ENCODE data around the gene NR2C2.
"Not testable (repeated sequence)": the region's sequence is repeated elsewhere in the genome, so short reads cannot be mapped to it uniquely, and the experiment has no call there.

NR2C2 gene

DNA sequence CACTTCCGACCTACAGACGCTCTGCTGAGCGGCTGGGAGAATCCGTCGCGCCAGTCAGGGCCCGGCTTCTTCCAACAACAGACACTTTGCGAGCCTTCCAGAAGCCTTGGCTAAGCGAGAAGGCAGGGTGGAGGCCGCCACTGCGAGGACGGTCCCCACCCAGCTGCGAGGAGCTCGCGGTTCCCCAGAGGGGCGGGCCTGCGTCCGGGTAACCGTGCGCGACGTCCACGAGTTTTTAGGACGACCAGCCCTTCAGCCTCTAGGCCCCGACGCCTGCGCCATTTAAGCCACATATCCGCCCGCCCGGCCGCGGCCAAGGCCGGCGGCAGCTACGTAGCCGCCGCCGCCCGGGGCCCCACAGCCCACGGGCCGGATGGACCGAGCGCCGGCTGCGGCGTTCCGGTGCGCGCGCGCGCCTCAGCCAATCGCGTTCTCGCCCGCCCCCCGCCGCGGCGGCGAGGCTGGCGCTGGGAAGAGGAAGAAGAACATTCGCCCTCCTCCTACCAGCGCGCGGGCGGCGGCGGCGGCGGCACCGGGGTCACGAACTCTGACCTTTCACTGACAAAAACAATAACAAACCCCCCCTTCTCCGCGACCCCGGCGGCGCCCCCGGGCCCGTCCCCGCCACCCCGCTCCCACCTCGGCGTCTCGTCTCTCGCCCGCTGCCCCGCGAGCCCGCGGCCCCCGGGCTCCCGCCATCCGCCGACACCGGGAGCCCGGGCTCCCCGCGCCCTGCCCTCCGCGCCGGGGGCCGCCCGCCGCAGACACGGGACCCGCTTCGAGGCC is at the start of gene NR2C2:
Gene NR2C2, plus strand, starts transcription at position 484 of the 786 bp plus-strand sequence. CDS start 56,332 bp downstream, outside the sequence.
- peak; percentile 20 for DNase-seq

DNA sequence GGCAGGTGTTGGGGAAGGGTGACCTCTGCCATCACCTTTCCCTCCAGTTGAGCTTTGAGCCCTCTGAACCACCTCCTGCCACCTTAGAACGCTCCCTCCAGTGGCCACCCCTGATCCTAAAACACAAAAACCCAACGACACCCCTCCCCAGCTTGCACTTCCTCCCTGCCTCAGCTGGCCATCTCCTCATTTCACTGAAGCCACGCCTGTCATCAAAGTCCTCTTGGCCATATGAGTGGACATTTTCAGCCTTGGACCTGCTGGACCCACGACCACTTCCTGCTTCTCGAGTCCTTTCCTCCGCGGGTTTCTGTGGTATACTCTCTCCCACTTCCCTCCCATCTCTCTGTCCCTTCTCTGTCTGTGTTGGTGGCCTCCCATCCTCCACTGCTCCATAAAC is 48.5 kb upstream of the NR2C2 start:
- DNase-seq = no peak

DNA sequence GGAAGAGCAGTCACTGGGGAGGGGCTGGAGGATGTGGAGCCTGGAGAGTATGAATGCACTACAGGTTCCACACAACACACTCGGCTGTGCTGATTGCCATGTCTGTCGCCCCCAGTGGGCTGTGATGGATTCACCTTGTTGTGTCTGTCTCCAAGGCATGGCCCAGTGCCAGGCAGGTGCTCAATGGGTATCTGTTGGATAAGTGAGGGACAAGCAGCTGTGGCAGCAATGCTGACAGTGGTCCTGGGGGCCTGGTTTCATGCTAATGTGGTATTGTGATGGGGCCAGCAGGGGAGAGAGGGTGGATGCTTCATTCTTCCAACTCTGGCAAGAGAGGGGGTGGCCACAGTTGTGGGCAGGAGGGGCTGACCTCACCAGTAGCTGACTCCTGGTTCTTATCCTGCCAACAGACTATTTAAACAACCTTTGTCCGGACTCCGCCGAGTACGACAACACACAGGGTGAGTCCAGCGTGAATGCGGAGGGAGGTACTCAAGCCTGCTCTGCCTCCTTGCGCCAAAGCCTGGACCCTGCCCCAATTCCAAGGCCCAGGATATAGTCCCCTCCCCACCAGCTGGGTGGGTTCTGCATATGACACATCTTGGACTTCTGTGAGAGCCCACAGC is 47.3 kb upstream of the NR2C2 start:
- DNase-seq = no peak

DNA sequence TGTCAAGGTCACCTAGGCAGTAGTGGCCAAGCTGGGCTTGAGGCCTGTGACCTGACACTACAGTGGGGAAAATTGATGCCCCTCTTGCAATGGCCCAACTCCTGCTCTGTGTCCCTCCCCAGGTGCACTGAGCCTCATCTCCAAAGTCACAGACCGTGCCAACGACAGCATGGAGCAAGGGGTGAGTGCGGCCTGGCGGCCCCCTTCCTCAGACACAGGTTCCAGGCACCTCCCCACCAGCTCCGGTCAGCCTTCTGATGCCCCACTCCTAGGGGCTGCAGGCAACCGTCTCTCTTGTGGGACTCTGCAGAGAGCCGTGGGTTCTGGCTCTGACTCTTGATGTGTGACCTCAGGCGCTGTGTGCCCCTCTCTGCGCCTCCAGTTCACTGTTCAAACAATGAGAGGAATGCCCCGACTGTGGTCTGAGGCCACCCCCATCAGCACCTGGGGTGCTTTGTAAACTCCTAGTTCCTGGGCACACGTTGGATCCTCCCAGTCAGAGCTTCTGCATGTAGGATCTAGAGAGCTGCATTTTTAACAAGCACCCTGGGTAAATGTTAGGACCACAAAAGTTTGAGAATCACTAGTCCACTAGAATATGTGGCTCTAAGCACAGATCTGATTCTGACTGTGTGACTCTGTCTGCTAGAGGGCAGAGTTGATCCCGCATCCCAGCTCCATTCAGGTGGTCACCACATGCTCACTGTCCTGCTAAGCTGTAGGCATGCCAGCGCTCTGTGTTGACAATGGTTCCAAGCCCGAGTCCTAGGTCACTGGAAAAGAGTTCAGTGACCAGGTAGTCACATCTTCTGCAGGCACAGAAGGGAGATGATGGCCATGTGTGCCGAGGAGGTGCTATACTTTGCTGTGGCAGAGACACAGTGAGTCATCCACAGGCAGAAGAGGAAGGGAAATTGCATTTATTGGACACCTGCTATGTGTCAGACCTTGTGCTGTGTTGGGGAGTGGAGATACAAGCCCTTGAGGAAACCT is 46.2 kb upstream of the NR2C2 start:
- no peak for DNase-seq

DNA sequence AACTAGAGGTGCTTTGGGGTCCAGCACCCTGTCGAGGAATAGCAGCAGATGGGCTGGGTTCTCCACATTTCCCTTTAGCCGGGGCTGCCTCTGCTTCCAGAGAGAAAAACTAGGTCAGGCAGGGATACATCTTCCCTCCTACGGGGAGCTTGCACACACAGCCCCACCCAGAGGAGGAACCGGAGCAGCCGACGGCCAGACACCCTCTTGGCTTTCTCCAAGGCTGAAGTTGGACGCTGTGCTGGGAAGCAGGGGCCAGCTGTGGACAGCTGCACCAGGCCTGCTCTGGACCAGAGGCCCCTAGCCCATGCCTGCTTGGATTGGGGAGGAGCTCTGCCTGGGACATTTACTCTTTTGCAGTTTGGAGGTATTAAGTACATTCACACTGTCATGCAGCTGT is 44.7 kb upstream of the NR2C2 start:
- DNase-seq = no peak

DNA sequence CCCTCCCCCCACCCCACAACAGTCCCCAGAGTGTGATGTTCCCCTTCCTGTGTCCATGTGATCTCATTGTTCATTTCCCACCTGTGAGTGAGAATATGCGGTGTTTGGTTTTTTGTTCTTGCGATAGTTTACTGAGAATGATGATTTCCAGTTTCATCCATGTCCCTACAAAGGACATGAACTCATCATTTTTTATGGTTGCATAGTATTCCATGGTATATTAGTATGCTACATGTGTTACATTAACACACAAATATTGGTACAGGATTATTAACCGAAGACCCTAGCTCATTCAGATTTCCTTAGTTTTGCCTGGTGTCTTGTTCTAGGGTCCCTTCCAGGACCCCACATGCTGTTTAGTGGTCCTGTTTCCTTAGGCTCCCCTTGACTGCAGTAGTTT is 43.9 kb upstream of the NR2C2 start:
- not testable (repeated sequence) for DNase-seq

DNA sequence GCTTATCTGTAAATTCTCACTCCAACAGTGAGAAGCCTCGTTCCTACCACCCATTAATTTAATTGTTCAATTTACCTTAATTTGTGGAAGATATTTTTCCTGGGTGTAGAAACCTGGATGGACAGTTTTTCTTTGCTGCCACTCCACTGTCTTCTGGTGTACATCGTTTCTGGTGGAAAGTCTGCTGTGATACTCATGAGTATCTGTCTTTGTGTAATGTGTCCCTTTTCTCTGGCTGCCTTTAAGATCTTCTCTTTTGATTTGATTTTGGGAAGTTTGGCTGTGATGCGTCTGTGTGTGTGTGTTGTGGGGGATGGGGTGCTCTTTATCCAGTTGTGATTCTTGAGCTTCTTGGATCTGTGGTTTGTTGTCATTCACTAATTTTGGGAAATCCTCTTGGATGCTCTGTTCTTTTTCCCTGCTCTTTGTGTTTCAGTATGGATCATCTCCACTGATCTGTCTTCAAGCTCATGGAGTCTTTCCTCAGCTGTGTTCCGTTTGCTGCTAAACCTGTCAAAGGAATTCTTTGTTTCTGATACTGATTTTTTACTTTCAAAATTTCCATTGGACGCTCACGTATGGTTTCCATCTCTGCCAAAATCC is 42.2 kb upstream of the NR2C2 start:
- DNase-seq = no peak

DNA sequence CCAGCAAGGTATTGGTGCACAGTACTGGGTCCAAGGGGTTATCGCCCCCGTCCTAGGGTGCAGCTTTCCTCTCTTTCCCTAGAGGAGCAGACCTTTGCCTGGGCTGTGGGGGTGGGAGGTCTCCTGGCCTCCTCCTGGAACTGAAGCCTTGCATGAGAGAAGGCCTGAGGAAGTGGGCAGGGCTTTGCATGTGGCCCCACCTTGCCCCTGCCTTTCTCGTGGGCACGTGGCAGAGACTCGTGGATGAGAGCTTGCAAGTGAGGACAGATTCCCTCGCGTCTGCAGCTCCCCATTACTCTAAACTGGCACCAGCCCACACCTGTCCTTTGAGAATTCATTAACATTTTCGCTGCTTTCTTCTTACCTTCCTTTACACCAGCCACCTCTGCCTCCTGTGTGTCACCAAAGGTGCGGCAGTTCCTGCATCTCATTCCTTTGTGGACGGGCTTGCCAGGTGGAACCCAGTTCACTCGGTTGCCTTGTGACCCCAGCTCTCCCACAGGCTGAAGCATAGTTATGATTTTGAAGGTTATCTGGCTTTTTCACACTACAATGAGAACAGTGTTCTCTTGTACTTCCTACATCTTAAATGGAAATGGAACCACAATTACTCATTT is 40.9 kb upstream of the NR2C2 start:
- DNase-seq = no peak

DNA sequence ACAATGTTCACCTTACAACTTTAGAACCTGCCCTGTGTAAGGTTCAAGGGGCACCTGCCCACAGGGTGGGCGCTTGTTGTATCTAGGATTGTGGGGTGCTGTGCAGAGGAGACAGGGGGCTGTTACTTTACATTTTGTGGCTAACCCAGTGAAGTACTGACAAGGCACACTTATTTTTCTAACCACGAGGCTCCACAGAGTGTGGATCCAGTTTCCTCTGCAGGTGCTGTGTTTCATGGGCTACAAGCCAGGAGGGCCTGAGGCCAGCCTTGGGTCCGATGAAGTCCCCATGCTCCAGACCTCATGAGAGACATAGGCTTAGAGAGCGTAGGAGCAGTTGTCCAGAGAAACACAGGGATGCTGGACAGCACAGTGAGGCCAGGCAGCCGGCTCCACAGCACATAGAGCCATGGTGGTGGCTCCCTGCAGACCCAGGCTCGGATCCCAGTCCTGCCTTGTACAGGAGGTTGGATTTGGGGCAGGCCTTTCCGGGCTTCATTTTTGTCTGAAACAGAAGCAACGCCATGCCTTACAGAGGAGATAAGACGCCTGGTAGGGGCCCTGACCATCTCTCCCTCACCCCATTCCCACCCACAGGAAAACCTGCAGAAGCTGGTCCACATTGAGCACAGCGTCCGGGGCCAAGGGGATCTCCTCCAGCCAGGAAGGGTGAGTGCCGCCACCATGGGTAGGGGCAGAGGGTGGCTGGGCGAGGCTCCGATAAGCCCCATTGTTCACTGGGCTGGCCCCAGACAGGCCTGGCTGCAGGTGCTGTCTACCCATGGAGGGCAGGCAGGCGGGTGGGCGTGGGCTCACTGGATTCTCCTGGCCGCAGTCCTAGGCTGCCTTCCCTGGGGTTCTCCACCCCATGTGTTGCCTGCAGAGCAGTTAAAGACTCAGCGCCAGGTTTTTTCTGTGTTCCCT is 40.1 kb upstream of the NR2C2 start:
- DNase-seq = no peak

DNA sequence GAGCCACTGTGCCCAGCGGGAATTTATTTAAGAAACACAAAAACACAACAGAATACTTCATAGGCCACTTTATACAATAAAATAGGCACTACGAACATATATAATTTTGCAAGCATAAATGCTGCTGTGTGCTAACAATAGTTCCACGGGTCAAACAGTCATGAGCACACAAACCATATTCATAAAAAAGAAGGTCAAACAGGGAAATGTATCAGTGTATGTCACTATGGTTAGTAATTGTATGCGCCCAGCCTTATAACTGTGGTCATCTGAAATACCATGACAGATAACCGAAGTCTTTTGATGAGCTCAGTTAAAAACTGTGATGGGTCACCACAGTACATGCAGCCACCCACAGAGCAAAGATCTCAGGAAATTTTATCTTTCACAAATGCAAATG is 38.1 kb upstream of the NR2C2 start:
- DNase-seq = no peak

DNA sequence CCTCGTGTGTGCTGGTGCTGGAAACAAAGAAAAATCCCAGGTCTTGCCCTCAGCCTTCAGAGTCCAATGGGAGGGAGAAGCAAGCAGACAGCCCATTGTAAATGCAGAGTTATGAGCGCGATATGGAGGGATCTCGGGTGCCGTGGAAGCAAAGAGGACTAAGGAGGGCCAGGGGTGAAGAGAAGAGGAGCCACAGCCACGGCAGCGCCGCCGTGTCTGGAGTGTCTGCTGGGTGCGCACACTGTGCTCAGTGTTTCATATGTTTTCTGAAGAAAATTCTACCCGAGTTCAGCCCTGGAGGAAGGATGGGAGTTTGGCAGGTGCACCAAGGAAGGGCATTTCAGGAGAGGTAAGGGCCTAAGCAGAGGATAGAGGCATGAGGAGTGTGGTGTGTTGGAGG is 35.7 kb upstream of the NR2C2 start:
- DNase-seq = no peak

DNA sequence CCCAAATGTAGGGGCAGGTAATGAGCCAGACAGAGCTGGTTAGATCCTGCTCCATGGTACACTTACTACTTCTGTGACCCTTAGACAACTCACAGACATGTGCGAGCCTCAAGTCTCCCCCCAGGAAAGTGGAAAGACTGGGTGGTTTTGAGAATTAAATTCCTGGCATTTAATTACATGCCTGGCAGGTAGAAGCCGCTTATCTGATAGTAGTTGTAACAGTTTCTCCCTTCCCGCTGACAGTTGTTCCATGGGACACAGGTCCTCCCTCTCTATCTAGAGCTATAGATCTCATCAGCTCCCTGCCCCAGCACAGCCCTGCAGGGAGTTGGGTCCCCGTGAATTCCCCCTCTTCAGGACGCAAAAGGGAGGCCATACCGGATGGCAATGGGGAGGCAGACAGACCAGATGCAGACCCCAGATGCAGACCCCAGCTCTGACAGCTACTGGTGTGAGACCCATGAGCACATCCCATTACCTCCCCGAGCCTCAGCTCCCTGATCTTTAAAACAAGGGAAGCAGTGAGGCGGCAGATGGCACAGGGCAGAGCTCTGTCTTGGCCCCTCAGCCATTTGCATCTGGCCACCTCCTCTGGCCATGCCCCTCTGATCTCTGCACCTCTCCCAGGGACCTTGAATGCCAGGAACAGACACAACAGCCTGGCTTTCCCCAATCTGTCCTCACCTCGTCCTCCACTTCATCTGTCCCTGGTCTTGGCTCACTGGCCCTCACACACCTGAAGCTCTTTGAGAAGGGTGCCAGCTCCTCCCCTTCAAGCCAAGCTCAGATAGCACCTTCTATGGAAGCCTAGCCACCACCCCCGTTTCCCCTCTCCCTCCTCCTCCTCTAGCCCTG is 34.1 kb upstream of the NR2C2 start:
- no peak for DNase-seq

DNA sequence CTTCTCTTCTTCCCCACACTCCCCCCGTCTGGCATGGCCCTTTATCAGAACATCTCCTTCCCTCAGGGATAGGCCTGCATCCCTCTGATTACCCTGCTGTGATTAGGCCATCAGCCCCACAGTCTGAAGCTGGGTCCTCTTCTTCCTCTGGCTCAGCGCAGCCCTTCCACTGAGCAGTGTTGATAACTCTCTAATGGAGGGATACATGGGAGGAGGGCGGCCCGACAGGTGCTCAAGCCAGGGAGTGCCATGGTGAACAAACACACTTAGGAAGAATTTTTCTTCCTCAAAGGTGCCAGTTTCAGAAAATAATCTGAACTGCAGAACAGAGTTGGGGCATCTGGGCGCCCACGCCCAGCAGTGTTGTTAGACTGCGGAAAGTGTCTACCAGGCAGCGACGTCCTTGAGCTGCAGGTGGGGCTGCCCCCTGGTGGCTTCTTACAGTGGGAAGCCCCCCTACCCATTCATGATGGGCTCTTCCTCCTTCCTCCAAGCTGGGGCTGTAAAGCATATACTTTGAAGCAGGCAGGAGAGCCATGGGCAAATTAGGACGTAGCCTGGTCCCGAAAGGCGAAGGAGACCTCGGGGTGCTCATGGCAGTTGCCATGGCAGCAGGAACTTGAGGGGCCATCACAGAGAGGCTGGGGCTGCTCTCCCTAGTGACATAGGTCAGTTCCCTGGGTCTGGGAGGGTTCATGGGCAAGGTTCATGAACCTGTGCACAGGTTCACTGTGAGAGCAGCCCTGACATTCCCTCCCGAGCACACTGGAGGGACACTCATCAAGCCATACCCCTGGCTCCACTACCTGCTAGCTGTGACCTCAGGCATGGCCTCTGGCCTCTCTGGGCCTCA is 33.2 kb upstream of the NR2C2 start:
- no peak for DNase-seq

DNA sequence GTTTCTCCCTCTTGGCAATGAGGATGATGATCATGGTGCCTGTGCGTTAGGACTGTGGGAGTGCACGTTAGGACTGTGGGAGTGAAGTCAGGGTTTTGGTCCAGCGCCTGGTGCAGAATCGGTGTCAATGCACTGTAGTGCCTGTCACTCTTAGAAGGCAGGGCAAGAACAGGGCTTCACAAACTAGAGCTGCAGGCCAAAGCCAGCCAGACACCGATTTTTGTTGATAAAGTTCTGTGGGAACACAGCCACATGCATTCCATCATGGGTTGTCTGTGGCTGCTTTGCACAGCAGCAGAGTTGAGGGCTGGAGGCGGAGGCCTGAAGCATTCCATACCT is 32.6 kb upstream of the NR2C2 start:
- DNase-seq = no peak

DNA sequence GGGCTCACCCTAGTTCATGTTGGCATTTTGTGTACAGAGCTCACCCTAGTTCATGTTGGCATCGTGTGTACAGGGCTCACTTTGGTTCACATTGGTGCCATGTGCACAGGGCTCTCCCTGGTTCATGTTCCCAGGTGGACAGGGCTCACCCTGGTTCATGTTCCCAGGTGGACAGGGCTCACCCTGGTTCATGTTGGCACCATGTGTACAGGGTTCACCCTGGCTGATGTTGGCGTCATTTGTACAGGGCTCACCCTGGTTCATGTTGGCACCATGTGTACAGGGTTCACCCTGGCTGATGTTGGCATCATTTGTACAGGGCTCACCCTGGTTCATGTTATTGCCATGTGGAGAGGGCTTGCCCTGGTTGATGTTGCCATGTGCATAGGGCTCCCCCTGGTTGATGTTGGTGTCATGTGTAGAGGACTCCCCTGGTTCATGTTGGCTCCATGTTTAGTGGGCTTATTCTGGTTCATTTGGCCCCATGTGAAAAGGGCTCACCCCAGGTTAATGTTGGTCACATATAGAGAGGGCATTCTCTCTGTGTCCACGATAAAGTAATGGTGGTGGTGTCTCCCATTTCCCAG is 31.7 kb upstream of the NR2C2 start:
- no peak for DNase-seq

DNA sequence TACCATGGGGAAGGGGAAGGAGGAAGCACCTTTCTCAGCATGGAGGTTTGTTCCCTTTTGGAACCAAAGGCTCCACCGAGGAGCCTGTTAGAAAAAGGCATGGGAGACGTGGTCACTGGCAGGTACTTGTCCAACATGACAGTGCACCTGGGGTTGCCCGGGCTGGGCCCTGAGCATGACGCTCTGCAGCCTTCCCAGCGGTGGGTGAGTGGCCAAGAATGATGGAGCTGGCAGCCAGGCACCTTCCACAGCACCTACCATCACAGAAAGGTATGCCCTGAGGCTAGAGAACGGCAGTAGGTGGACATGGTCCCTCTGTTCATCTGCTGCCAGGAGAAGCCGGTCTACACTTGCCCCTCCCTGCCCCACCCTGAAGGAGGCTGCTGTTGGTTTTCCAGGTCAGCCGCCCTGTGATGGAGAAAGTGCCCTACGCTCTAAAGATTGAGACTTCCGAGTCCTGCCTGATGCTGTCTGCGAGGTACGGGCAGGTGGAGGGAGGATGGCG is 29.0 kb upstream of the NR2C2 start:
- DNase-seq = no peak

DNA sequence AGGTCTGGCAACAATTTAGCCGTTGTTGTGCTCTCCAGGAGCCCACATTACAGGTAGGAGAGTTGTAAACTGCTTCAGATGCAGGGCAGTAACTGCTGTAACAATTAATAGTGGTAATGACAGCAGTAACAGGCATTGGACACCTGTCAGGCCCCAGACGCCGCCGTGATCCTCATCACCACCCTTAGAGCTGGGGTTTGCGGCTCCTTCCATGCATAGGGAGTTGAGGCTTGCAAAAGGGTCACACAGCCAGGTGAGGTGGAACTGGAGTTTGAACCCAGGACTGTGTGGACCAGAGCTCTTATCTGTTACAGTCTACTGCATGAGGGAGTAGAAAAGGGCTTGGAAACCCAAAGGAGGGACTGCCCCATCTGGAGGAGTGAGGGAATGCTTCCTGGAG is 26.8 kb upstream of the NR2C2 start:
- DNase-seq = no peak

DNA sequence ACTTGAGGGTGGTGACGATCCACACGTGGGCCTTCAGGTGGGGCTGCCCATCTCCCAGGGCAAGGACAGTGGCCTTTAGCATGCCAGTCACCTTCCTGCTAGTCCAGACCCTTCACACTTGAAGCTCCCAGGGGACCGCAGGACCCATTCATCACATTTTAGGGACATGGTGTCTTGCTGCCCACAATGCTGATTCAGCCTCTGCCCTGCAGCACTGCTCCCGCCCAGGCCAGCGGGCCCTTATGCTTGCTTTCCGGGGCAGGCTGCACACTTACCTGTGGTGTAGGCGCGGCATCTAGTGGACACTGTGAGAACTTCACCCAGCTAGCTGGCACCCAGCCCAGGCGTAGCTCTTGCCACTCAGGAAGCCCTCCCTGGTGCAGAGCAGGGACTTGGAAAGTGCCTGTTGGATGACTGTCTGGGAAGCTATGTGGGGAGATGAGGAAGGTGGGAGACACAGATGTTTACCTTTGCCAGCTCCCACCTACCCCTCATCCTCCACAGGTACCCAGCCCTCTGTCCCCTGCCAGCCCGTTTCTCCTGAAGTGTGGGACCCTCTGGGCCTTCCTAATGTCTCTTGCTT is 26.3 kb upstream of the NR2C2 start:
- peak; percentile 23 for DNase-seq

All from DMS79 (cell line).